Lower leg skin (tissue), 3 donors: Measurements from ENCODE around the gene ATP8B4.

Experiments
- POLR2A ChIP-seq, 2 donors: fragments of 450-650 bp; IDR thresholded peaks; one replicate each; pipeline ENCODE4 v1.6.1; 2016 to 2017; ENCODE audit warnings: antibody characterized with exemption in 2 of 2, mild to moderate bottlenecking in 1 of 2, moderate library complexity in 1 of 2
- TF ChIP-seq, protein P1 (sequence below), 3 donors: fragments of 450-650 bp; IDR thresholded peaks; one replicate each; pipeline ENCODE4 v1.5.1; 2016; ENCODE audit warnings: antibody characterized with exemption in 3 of 3, mild to moderate bottlenecking in 3 of 3, moderate library complexity in 2 of 3

DNA sequence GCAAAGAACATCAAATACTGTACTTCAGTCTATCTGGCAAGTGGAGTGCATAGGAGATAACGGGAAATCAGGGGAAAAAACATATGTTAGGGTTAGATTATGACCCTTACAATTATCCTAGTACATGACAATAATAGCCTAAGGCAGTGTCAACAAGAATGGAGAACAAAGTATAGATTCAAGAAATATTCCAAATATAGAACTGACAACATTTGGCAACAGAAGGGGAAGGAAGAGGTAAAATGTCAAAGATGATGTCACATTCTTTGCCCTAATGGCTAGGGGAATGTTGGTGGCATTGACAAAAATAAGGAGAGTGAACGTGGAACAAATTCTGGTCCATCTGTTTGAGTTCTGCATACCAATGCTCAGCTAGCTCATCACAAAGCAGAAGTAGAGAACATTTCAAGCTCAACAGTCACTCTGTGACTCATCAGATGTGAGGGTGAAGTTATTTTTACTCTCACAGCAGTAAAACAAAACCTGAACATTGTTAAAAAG, 15.5 kb upstream of the ATP8B4 start:
- no peak for TF ChIP-seq POLR2A (IDR thresholded peaks at IDR 0.05)
- TF ChIP-seq, protein P1, sequence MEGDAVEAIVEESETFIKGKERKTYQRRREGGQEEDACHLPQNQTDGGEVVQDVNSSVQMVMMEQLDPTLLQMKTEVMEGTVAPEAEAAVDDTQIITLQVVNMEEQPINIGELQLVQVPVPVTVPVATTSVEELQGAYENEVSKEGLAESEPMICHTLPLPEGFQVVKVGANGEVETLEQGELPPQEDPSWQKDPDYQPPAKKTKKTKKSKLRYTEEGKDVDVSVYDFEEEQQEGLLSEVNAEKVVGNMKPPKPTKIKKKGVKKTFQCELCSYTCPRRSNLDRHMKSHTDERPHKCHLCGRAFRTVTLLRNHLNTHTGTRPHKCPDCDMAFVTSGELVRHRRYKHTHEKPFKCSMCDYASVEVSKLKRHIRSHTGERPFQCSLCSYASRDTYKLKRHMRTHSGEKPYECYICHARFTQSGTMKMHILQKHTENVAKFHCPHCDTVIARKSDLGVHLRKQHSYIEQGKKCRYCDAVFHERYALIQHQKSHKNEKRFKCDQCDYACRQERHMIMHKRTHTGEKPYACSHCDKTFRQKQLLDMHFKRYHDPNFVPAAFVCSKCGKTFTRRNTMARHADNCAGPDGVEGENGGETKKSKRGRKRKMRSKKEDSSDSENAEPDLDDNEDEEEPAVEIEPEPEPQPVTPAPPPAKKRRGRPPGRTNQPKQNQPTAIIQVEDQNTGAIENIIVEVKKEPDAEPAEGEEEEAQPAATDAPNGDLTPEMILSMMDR (IDR thresholded peaks at IDR 0.05), result no peak
